ENCODE measurements around the gene PACRG.

PACRG gene

GRCh38 chr6:163209005-163209404 is 481.2 kb downstream of the PACRG start:
- DNase-seq (ENCODE audit: low spot score) (no peak), ATAC-seq (ENCODE audit: low read depth) (no peak)
- Histone ChIP-seq H3K27ac (ENCODE audit: poor library complexity, severe bottlenecking) (no peak overlapping the region), H3K4me3 (ENCODE audit: severe bottlenecking) (no peak overlapping the region), H3K36me3 (ENCODE audit: low read depth) (no peaks in the 10 kb centered on the region), H3K27me3 (ENCODE audit: insufficient read depth, poor library complexity, severe bottlenecking) (no peaks in the 10 kb centered on the region), H3K4me1 (ENCODE audit: insufficient read depth, poor library complexity, severe bottlenecking) (no peaks in the 10 kb centered on the region), H3K9me3 (ENCODE audit: severe bottlenecking) (no peaks in the 10 kb centered on the region)
- TF ChIP-seq, protein P1, sequence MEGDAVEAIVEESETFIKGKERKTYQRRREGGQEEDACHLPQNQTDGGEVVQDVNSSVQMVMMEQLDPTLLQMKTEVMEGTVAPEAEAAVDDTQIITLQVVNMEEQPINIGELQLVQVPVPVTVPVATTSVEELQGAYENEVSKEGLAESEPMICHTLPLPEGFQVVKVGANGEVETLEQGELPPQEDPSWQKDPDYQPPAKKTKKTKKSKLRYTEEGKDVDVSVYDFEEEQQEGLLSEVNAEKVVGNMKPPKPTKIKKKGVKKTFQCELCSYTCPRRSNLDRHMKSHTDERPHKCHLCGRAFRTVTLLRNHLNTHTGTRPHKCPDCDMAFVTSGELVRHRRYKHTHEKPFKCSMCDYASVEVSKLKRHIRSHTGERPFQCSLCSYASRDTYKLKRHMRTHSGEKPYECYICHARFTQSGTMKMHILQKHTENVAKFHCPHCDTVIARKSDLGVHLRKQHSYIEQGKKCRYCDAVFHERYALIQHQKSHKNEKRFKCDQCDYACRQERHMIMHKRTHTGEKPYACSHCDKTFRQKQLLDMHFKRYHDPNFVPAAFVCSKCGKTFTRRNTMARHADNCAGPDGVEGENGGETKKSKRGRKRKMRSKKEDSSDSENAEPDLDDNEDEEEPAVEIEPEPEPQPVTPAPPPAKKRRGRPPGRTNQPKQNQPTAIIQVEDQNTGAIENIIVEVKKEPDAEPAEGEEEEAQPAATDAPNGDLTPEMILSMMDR (IDR thresholded peaks at IDR 0.05; ENCODE audit: poor library complexity, severe bottlenecking), result no peak

DNA sequence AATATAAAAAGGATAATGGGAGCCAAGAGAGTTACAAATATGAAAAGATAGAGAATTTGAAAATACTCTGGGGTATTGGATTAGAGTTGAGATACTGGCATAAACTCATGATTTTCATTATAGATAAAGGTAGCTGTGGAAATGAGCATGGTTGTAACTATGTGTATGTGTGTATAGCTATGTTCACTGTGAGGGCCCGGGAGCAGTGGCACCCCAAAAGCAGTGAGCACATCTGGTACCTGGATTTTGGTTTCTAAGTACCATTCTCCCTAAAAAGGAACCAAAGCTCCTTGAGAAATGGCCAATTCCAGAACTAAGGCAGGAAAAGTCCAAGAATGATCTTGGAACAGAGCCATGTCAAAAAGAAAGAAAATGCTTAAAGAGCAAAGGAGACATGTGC is 484.3 kb downstream of the PACRG start:
- TF ChIP-seq, protein P1 (IDR thresholded peaks at IDR 0.05; ENCODE audit: poor library complexity, severe bottlenecking), result no peak
- H3K4me1 ChIP-seq (ENCODE audit: insufficient read depth, poor library complexity, severe bottlenecking), result no peaks in the 10 kb centered on the region
- no peaks in the 10 kb centered on the region for H3K36me3 ChIP-seq (ENCODE audit: low read depth)
- no peaks in the 10 kb centered on the region for H3K27me3 ChIP-seq (ENCODE audit: insufficient read depth, poor library complexity, severe bottlenecking)
- H3K4me3 ChIP-seq (ENCODE audit: severe bottlenecking), result no peak overlapping the region
- DNase-seq (ENCODE audit: low spot score), result no peak
- no peaks in the 10 kb centered on the region for H3K9me3 ChIP-seq (ENCODE audit: severe bottlenecking)
- no peak overlapping the region for H3K27ac ChIP-seq (ENCODE audit: poor library complexity, severe bottlenecking)
- ATAC-seq (ENCODE audit: low read depth), result no peak

DNA sequence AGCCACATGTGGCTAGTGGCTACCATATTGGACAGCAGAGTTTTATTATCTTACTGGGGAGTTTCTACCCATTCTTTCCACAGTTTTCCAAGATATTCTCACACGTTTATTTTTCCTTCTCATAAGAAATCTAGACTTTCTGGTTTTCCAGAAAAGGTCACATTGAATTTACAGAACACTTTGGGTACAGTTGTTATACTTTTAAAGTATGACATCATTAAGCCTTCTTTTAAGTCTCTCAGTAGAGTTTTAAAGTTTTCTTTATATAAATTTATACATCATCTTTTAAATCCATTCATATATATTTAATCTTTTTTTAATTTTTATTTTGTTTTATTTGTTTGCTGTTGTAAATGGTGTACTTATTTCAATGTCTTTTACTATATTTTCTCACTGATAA is 486.5 kb downstream of the PACRG start:
- H3K9me3 ChIP-seq (ENCODE audit: severe bottlenecking), result no peaks in the 10 kb centered on the region
- H3K27me3 ChIP-seq (ENCODE audit: insufficient read depth, poor library complexity, severe bottlenecking), result no peaks in the 10 kb centered on the region
- H3K4me1 ChIP-seq (ENCODE audit: insufficient read depth, poor library complexity, severe bottlenecking), result no peaks in the 10 kb centered on the region
- H3K36me3 ChIP-seq (ENCODE audit: low read depth), result no peaks in the 10 kb centered on the region
- H3K4me3 ChIP-seq (ENCODE audit: severe bottlenecking), result no peak overlapping the region
- DNase-seq (ENCODE audit: low spot score) (no peak), ATAC-seq (ENCODE audit: low read depth) (no peak)
- TF ChIP-seq, protein P1 (IDR thresholded peaks at IDR 0.05; ENCODE audit: poor library complexity, severe bottlenecking), result no peak
- H3K27ac ChIP-seq (ENCODE audit: poor library complexity, severe bottlenecking), result no peak overlapping the region

GRCh38 chr6:163218361-163218894 is 490.7 kb downstream of the PACRG start:
- Histone ChIP-seq H3K27me3 (ENCODE audit: insufficient read depth, poor library complexity, severe bottlenecking) (no peaks in the 10 kb centered on the region), H3K27ac (ENCODE audit: poor library complexity, severe bottlenecking) (no peak overlapping the region), H3K4me1 (ENCODE audit: insufficient read depth, poor library complexity, severe bottlenecking) (no peaks in the 10 kb centered on the region), H3K9me3 (ENCODE audit: severe bottlenecking) (no peaks in the 10 kb centered on the region), H3K36me3 (ENCODE audit: low read depth) (no peaks in the 10 kb centered on the region), H3K4me3 (ENCODE audit: severe bottlenecking) (no peak overlapping the region)
- TF ChIP-seq, protein P1 (IDR thresholded peaks at IDR 0.05; ENCODE audit: poor library complexity, severe bottlenecking), result no peak
- ATAC-seq (ENCODE audit: low read depth) (no peak), DNase-seq (ENCODE audit: low spot score) (no peak)

DNA sequence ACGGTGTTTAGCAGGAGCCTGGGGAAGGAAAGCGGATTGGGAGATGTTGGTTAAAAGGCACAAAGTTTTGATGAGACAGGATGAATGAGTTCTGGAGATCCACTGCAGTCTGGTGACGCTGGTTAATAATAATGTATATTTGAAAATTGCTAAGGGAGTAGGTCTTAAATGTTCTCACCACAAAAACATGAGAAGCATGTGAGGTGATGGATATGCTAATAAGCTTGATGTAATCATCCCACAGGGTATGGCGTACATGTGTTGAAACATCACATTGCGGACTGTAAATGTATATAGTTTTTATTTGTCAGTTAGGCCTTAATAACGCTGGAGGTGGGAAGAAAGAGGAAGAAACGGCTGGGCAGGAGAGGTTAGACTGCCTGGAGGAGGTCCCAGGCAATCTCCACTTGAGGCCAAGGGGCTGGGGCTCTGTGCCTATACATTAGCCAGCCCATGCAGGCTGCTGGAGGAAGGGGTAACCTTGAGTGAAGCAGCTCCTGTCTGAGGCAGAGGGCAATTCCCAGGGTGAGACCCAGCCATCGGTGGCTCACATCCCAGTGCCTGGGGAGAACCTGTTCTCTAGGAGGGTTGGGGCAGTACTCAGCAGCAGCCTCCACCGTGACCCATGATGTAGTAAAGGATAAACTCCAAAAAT is 498.5 kb downstream of the PACRG start:
- no peaks in the 10 kb centered on the region for H3K4me1 ChIP-seq (ENCODE audit: insufficient read depth, poor library complexity, severe bottlenecking)
- no peaks in the 10 kb centered on the region for H3K9me3 ChIP-seq (ENCODE audit: severe bottlenecking)
- H3K27ac ChIP-seq (ENCODE audit: poor library complexity, severe bottlenecking), result no peak overlapping the region
- no peaks in the 10 kb centered on the region for H3K27me3 ChIP-seq (ENCODE audit: insufficient read depth, poor library complexity, severe bottlenecking)
- TF ChIP-seq, protein P1 (IDR thresholded peaks at IDR 0.05; ENCODE audit: poor library complexity, severe bottlenecking), result no peak
- ATAC-seq (ENCODE audit: low read depth) (peak; percentile 12; the same call in 1 of the 3 replicates), DNase-seq (ENCODE audit: low spot score) (no peak)
- no peak overlapping the region for H3K4me3 ChIP-seq (ENCODE audit: severe bottlenecking)
- H3K36me3 ChIP-seq (ENCODE audit: low read depth), result no peaks in the 10 kb centered on the region
